H54 (cell line): ENCODE data around the gene ATP6AP2.
"Not testable (repeated sequence)": the region's sequence is repeated elsewhere in the genome, so short reads cannot be mapped to it uniquely, and the experiment has no call there.

Source experiments
- DNase-seq: peaks from one replicate; pipeline ENCODE4 v3.0.0; 2011; ENCODE audit warnings: low spot score, mixed read lengths; ENCODE audit not compliant: insufficient read length
- FAIRE-seq: peaks from 3 replicates; lab custom pipeline; 2011; peaks lifted over from hg19 to GRCh38; lab: Jason Lieb, UNC
- POLR2A ChIP-seq: IDR thresholded peaks from 2 replicates; pipeline ENCODE4 v1.6.1; 2011; ENCODE audit warnings: low read depth, mild to moderate bottlenecking, low read length

The ATP6AP2 gene

GRCh38 chrX:40582811-40583210 is 2.0 kb downstream of the ATP6AP2 start:
- no peak for DNase-seq
- no peak for FAIRE-seq
- TF ChIP-seq POLR2A = no peak

GRCh38 chrX:40587623-40588022 is 6.9 kb downstream of the ATP6AP2 start:
- DNase-seq = not testable (repeated sequence)
- peak; percentile 67 for FAIRE-seq

DNA sequence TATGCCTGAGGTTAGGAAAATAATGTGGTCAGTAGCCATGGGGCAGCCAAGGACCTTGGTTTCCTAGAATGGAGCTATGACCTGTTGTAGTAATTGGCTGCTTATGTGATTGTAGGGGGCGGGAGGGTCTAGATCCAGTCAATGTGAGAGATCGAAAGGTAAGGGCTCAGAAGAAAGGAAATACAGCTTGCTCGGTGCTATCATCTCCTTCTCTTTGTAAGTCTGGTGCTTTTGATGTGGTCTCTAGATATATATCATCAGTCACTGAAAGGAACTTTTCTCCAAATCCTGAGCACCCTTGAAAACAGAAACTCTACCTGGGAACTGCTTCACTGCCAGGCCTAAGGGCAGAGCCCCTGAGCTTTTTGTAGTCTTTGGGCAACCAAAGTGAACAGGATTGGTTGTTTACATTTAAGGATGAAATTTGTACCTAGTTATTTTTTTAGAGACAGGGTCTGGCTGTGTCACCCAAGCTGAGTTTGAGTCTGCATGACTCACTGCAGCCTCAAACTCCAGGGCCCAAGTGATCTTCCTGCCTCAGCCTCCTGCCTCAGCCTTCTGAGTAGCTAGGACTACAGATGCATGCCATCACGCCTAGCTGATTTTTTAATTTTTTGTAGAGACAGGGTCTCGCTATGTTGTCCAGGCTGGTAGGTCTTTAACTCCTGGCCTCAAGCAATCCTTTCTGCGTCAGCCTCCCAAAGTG is 9.0 kb downstream of the ATP6AP2 start:
- not testable (repeated sequence) for DNase-seq, FAIRE-seq

- TF ChIP-seq POLR2A = no peak
- DNase-seq (no peak), FAIRE-seq (no peak)
Observed at GRCh38 chrX:40603446-40603845, 22.7 kb downstream of the ATP6AP2 start.

DNA sequence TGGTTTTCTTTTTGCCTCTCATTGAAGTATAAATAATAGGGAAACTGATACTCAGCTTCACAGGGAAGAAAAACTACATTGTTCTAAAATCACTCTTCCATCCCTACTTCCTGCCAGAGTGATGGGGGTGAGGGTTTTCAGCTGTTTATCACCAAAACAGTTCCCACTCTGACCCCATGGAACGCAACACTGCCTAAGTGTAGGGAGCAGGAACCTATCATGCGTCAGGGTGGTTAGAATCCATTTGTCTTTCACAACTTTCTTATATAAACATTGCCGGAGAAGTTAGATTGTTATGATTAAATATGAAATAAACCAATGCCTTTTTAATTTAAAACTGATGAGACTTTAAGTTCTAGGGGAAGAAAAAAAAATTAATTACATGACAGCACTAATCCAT is 26.6 kb downstream of the ATP6AP2 start:
- DNase-seq = no peak
- no peak for FAIRE-seq
- no peak for TF ChIP-seq POLR2A

DNA sequence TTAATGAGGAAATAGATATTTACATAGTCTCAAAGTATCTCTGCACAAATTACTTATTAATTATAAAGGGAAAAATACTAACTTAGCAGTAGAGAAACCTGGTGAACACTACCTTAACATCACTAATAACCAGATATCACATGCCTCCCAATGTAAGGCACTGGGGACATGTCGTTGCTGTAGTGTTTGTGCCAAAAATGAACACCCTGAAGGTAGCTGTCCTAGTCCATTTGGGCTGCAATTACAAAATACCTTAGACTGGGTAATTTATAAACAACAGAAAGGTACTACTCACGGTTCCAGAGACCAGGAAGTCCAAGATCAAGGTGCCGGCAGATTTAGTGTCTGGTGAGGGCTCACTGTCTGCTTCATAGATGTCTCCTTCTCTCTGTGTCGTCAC is 31.7 kb downstream of the ATP6AP2 start:
- no peak for TF ChIP-seq POLR2A
- DNase-seq (no peak), FAIRE-seq (no peak)

DNA sequence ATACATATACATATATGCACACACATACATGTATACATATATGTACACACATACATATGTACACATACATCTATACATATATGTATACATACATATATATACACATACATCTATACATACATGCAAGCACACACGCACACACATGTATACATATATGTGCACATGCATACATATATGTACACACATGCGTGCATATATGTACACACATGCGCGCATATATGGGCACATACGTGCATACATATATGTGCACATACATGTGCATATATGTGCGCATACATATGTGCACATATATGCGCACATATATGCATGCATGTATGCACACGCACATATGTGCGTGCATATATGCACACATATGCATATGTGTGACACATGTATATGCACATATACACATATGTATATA is 35.2 kb downstream of the ATP6AP2 start:
- FAIRE-seq (no peak), DNase-seq (no peak)
- TF ChIP-seq POLR2A = no peak

- FAIRE-seq (no peak), DNase-seq (no peak)
- no peak for TF ChIP-seq POLR2A
Observed at GRCh38 chrX:40617566-40617965, 36.8 kb downstream of the ATP6AP2 start.

DNA sequence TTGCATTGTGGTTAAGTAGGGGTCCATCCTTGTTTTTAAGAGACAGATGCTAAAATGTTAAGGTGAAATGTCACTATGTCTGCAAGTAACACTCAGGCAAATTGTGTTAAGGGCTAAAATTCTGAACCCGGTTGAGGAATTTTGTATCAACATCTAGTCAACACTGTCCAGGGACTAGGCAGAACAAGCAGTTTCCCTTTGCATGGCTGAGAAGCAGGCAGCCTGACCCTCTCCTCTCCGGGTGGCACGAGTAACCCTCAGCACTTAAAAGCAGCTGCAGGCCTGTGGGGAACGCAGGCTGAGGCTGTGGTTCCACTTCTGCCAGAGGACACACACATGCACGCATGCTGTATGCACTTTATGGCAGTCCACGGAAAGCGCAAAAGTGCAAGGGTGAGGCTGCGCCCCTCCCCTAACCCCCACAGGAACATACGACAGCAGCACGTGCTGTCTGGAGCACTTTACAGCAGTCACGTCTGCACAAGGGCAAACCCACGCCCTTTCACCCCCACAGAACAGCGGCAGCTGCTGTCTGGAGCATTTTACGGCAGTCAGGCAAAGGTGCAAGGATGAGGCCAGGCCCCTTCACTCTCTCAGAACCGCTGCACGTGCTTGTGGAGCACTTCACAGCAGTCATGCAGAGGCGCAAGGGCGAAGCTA is 41.8 kb downstream of the ATP6AP2 start:
- DNase-seq = no peak
- no peak for TF ChIP-seq POLR2A
- FAIRE-seq = no peak

DNA sequence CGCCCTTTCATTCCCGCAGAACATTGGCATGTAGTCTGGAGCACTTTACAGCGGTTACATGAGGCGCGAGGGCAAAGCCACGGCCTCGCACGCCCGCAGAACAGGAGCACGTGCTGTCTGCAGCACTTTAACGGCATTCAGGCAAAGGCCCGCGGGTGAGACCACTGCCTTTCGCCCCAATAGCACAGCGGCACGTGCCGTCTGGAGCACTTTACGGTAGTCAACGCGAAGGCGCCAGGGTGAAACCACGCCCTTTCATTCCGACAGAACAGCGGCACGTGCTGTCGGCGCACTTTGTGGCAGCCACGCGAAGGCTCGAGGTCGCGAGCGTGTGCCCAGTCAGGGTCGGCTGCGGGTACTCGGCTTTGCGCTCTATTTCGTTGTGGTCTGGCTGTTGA is 42.4 kb downstream of the ATP6AP2 start, which contains the start of gene MPC1L:
TSS of gene MPC1L (plus strand) at position 290 of the 398 bp plus-strand sequence. CDS start 138 bp downstream, outside the sequence.
- TF ChIP-seq POLR2A = no peak
- no peak for FAIRE-seq
- no peak for DNase-seq

DNA sequence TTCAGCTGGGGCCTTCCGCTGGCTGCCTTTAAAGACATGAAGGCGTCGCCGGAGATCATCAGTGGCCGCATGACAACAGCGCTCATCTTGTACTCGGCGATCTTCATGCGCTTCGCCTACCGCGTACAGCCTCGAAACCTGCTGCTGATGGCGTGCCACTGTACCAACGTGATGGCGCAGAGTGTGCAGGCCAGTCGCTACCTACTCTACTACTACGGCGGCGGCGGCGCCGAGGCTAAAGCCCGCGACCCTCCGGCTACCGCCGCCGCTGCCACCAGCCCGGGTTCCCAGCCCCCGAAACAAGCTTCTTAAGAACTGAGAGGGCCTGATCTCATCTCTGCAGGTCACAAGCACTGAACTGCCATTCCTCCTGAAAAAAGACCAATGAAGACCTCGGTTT is 42.9 kb downstream of the ATP6AP2 start:
- FAIRE-seq = no peak
- DNase-seq = no peak
- no peak for TF ChIP-seq POLR2A

DNA sequence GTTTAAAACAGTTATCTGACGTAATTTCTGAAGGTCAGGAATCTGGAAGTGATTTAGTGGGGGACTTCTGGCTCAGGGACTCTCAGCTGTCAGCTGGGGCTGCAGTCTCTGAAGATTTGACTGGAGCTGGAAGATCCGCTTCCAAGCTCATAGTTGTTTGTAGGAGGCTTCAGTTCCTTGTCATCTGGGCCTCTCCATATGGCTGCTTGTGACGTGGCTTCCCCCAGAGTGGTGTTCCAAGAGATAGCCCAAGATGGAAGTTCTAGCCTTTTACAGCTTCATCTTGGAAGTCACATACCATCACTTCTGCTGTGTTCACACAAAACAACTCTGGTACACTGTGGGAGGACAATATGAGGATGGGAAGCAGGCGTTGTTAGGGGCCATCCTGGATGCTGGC is 44.5 kb downstream of the ATP6AP2 start:
- FAIRE-seq = no peak
- no peak for DNase-seq
- TF ChIP-seq POLR2A = no peak

GRCh38 chrX:40628506-40628905 is 47.7 kb downstream of the ATP6AP2 start:
- DNase-seq (no peak), FAIRE-seq (no peak)
- TF ChIP-seq POLR2A = no peak

DNA sequence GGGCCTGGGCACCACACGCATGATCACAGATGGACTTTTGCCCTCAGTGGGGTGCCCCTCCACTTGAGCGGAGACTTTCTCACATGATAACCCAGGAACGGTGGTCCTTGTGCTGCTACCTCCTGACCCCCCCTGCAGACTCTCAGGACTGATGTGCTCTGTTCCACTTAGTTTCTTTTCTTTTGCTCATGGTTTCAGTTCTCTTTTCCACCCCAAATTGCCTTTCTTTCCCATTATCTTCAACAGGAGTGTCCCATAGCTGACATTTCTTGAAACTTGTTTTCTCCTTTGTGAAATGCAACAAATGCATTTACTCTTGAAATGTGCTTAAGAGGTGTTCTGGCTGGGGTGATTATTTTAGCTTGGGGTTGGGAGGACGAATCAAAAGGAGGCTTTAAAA is 51.4 kb downstream of the ATP6AP2 start:
- no peak for TF ChIP-seq POLR2A
- FAIRE-seq (no peak), DNase-seq (no peak)

DNA sequence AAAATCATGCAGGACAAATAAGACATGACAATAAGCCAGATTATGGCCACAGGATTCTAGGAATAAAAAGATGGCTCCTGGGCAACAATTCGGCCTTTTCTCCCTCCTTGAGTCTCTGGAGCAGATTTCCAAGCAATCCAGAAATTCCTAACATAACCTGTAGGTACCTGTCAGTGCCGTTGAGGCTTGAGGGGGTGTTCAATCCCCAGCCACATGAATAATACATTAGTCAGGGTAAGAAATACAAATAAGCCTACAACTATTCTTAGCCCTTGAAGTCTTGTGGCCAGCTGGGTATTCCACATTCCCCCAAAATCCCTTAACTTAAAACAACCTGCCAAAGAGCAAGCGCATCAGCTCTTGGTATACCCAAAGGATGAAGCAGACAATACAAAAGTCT is 56.9 kb downstream of the ATP6AP2 start:
- TF ChIP-seq POLR2A = no peak
- FAIRE-seq (no peak), DNase-seq (no peak)
